Measurements from ENCODE around the gene NAIF1.
A peak's percentile ranks its signal among the peaks of the same experiment; 100 is the strongest.
"Not testable (repeated sequence)": the region's sequence is repeated elsewhere in the genome, so short reads cannot be mapped to it uniquely, and the experiment has no call there.

NAIF1 gene, protein sequence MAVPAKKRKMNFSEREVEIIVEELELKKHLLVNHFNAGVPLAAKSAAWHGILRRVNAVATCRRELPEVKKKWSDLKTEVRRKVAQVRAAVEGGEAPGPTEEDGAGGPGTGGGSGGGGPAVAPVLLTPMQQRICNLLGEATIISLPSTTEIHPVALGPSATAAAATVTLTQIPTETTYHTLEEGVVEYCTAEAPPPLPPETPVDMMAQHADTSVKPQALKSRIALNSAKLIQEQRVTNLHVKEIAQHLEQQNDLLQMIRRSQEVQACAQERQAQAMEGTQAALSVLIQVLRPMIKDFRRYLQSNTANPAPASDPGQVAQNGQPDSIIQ
- total RNA-seq, result 16.8 to 20.0 reads per million in 2 donors

DNA sequence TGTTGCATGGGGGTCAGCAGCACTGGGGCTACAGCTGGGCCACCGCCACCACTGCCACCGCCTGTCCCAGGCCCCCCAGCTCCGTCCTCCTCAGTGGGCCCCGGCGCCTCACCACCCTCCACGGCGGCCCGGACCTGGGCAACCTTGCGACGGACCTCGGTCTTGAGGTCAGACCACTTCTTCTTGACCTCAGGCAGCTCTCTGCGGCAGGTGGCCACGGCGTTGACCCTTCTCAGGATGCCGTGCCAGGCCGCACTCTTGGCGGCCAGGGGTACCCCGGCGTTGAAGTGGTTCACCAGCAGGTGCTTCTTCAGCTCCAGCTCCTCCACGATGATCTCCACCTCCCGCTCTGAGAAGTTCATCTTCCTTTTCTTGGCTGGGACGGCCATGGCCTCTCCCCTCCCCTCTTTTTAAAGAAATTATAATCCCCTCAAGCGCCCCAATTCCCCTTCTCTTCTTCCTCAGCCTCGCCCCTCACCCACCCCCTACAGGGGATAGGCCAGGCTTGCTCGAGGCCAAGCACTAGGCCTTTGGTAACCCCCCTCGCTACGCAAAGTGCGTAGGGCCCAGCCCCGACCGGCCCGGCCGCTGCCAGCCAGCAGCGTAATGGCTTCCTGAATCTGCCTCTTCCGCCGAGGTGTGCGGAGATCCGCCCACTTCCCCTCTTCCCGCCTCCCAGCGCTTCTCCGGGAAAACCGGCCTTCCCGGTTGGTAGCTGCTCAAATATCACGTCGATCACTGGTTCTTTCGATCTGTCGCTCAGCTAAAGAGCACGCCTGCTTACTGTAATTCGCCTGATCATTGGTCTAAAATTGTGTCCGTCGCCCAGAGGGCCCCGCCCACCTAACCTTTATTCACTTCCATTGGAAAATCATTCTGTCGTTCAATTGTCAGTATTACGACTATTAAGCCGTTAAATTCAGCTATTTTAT lies at the start of gene NAIF1:
TSS of gene NAIF1 (minus strand) at position 608 of the 932 bp plus-strand sequence. CDS start at position 389, 219 bp downstream.
- DNase-seq, result peak; percentile 81 to 100 (median 95)

DNA sequence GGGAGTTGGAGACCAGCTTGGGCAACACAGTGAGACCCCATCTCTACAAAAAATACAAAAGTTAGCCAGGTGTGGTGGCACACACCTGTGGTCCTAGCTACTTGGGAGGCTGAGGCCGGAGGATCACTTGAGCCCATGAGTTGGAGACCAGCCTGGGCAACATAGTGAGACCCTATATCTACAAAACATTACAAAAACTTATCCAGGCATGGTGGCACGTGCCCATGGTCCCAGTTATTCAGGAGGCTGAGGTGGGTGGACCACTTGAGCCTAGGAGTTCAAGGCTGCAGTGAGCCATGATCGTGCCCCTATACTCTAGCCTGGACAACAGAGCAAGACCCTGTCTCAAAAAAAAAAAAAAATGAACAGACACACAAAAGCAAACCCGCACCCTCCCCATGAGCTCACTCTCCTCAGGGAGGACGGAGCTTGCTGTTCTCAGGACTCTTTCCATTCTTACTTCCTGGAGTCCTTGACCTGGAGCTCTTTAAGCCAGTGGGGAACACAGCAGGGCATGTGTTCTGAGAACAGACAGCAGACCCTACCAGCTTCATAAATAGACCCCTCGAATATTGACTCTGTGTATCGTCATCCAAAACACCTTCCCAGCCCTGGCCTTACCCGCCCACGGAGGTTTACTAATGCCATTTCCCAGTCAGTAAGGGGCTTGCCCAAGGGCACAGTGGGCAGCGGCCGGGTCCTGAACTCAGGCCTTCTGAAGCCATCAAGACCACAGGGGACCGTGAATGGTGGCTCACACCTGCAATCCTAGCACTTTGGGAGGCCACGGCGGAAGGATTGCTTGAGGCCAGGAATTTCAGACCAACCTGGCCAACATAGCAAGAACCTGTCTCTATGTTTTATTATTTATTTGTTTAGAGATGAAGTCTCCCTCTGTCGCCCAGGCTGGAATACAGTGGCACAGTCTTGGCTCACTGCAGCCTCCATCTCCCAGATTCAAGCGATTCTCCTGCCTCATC lies 49.3 kb upstream of the NAIF1 start:
- DNase-seq, result no peak

- DNase-seq, result peak in 1 of 5 experiments; percentile 34
Measured at GRCh38 chr9:128115187-128116103, 48.3 kb upstream of the NAIF1 start.

GRCh38 chr9:128114326-128115186 lies 47.4 kb upstream of the NAIF1 start:
- DNase-seq, result no peak

DNA sequence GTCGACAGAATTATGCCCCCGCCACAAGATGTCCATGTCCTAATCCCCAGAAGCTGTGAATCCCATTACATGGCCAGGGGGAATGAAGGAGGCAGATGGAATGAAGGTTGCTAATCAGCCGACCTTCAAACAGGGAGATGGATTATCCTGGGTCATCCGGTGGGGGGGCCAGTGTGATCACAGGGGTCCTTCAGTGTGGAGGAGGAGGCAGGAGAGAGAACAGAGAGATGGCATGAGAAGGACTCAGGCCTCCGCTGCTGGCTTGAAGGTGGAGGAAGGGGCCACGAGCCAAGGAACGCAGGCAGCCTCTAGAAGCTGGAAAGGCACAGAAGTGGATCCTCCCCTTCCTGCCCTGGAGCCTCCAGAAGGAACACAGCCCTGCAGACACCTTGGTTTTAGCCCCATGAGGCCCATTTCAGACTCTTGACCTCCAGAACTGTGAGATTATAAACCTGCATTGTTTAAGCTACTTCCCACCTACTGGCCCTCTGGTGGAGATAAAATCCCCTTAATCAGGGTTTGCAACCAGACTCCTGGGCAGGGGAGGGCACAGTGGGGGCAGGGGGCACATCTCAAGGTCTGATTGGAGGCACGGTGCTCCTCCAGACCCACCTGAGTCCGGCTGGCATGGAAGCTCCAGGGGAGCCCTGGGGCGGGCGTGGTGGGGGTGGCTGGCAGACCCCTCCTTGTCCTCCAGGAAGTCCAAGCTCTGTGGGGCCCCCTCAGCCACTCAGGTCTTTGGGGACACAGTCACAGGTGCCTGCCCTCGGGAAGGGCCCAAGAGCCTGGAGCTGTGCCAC lies 46.6 kb upstream of the NAIF1 start:
- DNase-seq, result no peak

DNA sequence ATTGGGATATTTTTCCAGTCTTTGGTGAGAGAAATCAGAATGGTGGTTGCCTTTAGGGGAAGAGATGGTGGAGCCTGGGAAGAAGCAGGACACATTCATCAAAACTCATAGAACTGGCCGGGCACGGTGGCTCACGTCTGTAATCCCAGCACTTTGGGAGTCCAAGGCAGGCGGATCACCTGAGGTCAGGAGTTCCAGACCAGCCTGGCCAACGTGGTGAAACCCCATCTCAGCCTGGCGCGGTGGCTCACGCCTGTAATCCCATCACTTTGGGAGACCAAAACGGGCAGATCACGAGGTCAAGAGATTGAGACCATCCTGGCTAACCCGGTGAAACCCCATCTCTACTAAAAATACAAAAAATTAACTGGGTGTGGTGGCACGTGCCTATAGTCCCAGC lies 44.6 kb upstream of the NAIF1 start:
- DNase-seq, result not testable (repeated sequence)

DNA sequence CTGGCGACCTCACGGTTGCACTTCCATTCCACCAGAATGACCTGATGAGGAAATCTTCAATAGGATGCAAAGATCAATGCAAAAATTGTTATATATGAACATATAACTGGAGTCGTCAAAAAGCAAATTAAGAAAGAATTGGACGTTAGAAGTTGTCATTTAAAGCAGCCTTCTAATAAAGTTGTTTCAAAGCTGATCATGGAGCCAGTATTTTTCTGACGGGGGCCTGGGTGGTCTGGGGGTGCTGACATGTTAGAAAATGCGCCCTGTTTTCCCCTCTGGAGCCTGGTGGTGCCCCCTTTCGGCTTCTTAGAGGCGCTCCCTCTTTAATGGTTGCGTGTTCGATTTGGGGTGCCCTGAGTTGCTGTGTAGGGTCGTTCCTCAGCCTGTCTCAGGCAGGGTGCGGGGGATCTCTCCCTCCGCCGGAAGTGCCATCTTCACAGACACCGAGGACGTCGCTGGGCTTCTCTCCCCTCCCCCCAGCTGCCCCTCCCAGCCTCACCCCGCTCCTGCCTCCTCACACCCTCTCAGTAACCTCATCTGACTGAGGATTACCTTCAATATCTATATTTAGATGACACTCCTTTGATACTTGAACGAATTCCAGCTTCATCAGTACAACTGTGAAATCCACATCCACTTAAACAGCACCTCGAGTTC lies 42.1 kb upstream of the NAIF1 start:
- DNase-seq, result no peak

DNA sequence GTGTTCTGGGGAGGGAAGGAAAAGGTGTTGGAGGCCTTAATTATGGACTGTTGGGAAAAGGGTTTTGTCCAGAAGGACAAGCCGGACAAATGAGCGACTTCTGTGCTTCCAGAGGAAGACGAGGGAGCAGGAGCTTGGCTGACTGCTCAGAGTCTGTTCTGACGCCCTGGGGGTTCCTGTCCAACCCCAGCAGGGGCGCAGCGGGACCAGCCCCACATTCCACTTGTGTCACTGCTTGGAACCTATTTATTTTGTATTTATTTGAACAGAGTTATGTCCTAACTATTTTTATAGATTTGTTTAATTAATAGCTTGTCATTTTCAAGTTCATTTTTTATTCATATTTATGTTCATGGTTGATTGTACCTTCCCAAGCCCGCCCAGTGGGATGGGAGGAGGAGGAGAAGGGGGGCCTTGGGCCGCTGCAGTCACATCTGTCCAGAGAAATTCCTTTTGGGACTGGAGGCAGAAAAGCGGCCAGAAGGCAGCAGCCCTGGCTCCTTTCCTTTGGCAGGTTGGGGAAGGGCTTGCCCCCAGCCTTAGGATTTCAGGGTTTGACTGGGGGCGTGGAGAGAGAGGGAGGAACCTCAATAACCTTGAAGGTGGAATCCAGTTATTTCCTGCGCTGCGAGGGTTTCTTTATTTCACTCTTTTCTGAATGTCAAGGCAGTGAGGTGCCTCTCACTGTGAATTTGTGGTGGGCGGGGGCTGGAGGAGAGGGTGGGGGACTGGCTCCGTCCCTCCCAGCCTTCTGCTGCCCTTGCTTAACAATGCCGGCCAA lies 41.3 kb upstream of the NAIF1 start:
- DNase-seq, result no peak

DNA sequence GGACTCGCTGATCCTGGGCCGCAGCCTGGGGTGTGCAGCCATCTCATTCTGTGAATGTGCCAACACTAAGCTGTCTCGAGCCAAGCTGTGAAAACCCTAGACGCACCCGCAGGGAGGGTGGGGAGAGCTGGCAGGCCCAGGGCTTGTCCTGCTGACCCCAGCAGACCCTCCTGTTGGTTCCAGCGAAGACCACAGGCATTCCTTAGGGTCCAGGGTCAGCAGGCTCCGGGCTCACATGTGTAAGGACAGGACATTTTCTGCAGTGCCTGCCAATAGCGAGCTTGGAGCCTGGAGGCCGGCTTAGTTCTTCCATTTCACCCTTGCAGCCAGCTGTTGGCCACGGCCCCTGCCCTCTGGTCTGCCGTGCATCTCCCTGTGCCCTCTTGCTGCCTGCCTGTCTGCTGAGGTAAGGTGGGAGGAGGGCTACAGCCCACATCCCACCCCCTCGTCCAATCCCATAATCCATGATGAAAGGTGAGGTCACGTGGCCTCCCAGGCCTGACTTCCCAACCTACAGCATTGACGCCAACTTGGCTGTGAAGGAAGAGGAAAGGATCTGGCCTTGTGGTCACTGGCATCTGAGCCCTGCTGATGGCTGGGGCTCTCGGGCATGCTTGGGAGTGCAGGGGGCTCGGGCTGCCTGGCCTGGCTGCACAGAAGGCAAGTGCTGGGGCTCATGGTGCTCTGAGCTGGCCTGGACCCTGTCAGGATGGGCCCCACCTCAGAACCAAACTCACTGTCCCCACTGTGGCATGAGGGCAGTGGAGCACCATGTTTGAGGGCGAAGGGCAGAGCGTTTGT lies 40.5 kb upstream of the NAIF1 start:
- DNase-seq, result no peak

- no peak for DNase-seq
Measured at GRCh38 chr9:128106940-128107467, 39.9 kb upstream of the NAIF1 start.

DNA sequence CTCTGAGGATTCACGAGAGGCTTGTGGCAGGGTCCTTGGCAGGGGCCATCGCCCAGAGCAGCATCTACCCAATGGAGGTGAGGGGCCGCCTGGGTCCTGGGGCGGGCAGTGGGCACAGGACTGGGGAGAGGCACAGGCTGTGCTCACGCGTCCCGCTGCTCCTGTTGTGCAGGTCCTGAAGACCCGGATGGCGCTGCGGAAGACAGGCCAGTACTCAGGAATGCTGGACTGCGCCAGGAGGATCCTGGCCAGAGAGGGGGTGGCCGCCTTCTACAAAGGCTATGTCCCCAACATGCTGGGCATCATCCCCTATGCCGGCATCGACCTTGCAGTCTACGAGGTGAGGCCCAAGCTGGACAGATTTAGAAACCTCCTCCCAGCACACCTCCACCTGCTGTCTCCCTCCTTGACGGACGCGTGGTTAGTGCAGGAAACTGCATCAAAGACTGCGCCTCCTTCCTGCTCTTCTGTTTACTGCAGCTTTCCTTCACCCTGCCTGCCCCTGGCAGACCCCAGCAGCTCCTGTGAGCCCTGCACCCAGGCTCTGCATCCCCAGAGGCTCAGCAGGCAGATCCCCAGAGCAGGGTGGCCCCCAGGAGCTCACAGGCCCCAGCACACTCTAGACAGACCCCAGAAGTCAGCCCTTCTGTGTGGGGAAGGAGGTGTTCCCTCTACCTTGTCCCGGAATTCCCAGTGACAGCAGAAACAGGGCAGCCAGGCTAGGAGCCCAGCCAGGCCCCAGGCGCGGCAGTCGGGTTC lies 39.2 kb upstream of the NAIF1 start:
- no peak for DNase-seq

- DNase-seq, result no peak
Measured at GRCh38 chr9:128105538-128106175, 38.5 kb upstream of the NAIF1 start.

GRCh38 chr9:128104171-128104618 lies 37.1 kb upstream of the NAIF1 start:
- no peak for DNase-seq

GRCh38 chr9:128103589-128103962 lies 36.5 kb upstream of the NAIF1 start:
- peak in 2 of 5 experiments; percentile 28 to 49 for DNase-seq

DNA sequence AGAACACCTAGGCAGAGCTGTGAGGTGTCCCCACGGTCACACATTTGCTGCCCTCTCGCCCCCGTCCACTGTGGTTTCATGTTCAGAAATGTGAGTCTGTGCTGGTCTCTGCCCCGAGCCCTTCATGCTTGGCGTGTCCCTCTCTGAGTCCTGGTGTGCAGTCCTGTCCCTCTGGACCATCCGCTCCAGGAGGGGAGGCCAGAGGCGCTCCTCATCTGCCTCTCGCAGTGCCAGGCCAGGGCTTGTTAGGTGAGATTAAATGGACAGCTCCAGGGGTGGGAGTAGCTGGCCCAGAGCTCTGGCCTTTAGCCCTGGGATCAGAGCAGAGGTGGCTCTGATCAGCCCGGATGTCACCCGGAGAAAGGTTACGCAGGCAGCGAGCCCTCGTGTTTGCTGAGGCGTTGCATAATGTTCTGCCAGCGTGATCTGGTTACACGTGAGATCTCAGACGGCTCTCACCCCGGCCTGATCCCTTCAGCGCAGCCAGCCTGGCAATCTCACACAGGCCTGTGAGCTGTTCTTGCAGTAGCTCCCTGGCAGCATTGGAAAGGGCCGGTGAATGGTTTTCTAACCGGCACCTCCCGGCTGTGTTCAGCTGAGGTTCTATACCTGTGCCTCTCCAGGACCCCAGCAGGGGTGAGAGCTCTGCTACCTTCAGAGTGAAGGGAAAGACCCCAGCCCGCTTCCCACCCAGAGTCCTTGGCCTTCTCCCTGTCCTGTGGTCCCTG lies 35.9 kb upstream of the NAIF1 start:
- no peak for DNase-seq
